IPS-NIHi11 (cell line): ENCODE data around the gene NDUFA7.
A peak's percentile ranks its signal among the peaks of the same experiment; 100 is the strongest.
"Not testable (repeated sequence)": the region's sequence is repeated elsewhere in the genome, so short reads cannot be mapped to it uniquely, and the experiment has no call there.

Experiments
- DNase-seq: peaks from one replicate; pipeline ENCODE4 v3.0.0; 2012; ENCODE audit warnings: mixed read lengths, low spot score

Gene NDUFA7

DNA sequence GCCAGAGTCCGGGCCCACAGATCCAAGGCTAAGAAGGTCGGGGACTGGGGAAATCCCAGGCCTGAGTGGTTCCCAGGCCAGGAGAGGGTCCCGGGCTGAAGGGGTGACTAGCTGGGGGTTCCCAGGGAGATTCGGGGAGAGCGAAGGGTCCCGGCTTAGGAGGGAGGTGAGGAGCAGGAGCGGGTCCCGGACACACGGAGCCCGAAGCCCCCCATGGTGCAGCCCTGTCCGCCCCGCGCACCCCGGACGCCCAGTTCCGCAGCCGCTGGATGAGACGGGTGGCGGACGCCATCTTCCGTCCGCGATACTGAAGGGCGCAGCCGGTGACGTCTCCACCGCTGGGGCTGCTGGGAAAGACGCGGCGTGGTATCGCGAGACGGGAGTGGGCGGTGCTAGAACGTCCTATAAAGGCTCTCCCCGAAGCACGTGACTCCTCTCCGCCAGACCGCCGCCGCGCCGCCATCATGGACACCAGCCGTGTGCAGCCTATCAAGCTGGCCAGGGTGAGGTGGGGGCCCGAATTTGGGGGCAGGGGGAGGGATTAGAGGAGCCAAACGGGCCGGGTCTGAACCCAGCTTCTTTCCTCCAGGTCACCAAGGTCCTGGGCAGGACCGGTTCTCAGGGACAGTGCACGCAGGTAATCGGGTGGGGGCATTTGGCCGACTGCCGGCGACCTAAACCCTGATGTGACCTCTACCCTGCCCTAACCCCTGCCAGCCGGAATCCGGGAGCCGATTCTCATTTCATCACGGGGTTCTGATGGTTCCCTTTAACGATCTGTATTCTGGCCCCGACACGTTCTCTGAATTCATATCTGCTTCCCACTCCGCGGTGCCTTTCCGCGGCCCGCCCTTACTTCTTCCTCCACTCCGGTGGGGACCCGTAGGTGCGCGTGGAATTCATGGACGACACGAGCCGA, at the start of gene NDUFA7, which contains the start of gene RPS28:
Gene NDUFA7 (minus strand): TSS at position 309 of the 919 bp plus-strand sequence. CDS start 17 bp downstream, at position 292.
Gene RPS28 (plus strand): TSS at position 430 of the 919 bp plus-strand sequence. CDS start 35 bp downstream, at position 465.
- peak; percentile 94 for DNase-seq

DNA sequence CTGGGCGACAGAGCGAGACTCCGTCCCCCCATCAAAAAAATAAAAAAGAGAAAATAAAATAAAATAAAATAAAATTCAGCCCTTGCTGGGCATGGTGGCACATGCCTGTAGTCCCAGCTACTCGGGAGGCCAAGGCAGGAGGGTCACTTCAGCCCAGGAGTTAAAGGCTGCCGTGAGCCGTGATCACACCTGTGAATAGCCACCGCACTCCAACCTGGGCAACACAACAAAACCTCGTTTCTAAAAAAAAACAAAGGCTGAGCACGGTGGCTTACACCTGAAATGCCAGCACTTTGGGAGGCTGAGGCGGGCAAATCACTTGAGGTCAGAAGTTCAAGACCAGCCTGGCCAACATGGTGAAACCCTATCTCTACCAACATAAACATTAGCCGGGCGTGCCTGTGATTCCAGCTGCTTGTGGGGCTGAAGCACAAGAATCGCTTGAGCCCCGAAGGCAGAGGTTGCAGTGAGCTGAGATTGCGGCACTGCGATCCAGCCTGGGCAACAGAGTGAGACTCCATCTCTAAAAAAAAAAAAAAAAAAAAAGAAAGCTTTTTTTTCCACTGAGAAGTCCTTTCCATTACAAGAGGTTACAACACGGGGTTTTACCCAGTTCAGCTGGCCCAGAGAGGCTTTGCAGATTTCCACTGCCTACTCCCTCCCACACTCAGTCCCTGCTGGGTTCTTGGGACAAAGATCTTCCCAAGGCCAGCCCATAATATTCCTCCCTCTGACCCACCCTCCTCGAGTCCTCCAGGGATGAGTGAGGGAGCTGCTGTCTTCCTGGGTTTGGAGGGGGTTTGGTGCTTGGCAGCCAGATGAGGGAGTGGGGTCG, 49.2 kb upstream of the NDUFA7 start:
- DNase-seq = no peak

DNA sequence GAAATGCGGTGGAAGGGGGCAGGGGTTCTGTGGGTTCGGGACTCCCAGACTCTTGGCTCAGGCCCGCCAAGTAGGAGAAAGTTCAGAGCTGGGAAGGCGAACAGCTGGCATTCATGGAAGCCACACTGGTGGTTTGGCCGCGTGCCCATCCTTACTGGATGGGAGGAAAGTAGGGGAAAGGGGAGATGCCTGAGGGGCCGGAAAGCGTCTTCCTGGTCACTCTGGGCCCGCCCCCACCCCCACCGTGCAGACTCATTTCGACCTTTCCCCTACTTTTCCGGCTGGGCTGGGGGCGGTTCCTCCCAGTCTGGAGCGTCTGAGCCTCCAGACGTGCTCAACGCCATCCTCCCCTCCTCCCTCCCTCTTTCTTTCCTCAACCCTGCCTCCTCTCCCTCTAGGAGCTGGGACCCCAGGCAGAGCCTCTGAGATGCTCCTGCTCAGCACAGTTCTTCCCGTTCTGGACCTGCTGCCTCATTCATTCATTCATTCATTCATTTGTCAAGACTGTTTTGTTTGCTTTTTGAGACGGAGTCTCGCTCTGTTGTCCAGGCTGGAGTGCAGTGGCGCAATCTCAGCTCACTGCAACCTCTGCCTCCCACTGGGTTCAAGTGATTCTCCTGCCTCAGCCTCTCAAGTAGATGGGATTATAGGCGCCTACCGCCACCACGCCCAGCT, 46.3 kb upstream of the NDUFA7 start:
- peak; percentile 90 for DNase-seq

DNA sequence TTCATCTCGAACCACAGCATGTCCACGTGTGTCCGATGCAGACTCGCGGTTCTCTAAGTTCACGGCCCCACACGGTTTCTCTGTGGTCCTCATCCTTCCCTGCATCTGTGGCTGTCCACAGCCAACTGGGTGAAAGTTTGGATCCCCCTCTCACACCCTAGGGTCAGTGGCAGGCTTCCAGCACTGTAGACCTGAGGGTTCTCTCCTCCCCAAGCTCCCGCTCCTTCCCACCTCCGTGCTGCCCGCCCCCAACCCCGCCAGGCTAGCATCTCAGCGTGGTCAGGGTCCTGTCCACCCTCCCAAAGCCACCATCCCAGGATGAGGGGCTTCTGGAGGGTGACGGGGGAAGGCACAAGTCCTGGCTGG, 45.8 kb upstream of the NDUFA7 start:
- no peak for DNase-seq

DNA sequence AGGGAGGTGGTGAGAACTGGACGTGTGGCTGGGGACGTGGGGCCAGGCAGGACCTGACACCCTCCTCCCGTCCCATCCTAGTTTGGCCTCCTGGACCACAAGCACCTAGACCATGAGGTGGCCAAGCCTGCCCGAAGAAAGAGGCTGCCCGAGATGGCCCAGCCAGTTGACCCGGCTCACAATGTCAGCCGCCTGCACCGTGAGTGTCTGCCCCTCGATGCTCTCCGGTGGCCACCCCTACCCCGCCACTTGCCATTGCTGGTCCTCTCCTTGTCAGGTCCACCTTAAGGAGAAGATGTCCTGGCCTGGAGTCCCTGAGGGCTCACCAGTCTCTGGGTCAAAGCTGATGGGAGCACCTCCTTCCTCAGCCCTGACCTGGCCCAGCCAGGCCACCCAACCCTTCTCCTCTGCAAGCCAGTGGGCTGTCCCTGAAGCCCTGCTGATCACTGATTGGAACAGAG, 45.0 kb upstream of the NDUFA7 start:
- DNase-seq = no peak

DNA sequence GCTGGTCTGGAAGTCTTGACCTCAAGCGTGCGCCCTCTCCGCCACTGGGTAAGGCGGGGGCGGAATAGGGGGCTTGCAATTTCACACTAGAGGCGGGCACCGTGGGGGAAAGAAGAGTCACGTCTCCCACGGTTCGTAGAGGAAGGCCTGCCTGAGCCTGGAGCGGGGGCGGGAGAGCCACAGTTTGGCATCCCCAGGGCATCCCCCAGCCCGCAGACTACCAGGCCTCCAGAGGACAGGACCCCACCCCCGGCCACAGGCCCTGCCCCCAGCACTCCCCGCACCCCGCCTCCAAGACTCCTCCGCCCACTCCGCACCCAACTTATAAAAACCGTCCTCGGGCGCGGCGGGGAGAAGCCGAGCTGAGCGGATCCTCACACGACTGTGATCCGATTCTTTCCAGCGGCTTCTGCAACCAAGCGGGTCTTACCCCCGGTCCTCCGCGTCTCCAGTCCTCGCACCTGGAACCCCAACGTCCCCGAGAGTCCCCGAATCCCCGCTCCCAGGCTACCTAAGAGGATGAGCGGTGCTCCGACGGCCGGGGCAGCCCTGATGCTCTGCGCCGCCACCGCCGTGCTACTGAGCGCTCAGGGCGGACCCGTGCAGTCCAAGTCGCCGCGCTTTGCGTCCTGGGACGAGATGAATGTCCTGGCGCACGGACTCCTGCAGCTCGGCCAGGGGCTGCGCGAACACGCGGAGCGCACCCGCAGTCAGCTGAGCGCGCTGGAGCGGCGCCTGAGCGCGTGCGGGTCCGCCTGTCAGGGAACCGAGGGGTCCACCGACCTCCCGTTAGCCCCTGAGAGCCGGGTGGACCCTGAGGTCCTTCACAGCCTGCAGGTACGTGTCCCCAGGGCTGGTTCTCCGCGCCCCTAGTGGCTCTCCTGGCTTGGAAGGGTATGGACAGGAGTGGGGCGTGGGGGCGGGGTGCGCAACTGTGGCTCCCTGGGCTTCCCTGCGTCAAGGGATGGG, 42.9 kb upstream of the NDUFA7 start, which contains the start of gene ANGPTL4:
Gene ANGPTL4 (plus strand): TSS at position 353 of the 969 bp plus-strand sequence. CDS start 167 bp downstream, at position 520.
- DNase-seq = peak; percentile 80

DNA sequence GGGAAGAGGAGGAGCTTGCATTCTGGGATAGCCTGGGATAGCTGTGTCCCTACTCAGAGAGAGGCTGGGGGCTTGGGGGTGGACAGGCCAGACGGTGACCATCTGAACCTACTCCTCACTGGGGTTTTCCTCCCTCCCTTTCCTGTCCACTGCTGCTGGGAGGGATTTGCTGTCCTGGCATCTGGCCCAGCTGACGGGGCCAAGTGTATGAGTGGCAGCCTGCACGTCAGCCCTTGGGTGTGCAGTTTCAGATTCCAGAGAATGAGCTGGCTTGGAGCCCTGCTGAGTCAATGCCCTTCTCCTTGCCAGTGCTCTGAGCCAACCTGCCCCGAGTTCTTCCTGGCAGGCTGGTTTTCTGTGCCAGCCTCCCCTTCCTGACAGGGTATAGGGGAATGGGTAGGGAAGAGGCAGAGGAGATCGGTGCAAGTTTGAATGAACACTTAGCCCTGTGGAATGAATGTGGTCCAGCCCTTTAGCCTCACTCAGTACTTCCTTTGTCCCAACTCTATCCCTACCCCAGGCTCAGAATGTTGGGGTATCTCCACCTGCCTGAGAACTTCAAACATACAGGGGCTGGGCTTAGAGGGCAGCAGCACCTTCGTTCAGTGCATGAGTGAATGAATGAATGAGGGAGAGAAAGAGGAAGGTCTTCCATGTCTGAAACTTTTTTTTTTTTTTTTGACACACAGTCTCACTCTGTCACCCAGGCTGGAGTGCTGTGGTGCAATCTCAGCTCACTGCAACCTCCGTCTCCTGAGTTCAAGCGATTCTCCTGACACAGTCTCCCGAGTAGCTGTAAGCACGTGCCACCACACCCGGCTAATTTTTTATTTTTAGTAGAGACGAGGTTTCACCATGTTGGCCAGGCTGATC, 41.0 kb upstream of the NDUFA7 start:
- peak; percentile 67 for DNase-seq

DNA sequence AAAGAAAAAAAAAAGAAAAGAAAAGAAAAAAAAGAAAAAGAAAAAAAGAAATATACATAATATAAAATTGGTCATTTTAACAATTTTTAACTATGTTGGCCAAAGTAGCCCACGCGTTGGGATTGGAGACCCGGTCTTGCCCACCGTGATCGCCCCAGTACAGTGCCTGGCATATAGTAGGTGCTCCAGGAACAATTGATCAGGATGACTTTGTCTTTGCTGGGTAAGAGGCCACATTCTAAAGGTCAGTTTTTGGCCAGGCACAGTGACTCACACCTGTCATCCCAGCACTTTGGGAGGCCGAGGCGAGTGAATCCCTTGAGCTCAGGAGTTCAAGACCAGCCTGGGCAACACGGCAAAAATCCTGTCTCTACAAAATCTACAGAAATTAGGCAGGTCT, 39.0 kb upstream of the NDUFA7 start:
- no peak for DNase-seq

DNA sequence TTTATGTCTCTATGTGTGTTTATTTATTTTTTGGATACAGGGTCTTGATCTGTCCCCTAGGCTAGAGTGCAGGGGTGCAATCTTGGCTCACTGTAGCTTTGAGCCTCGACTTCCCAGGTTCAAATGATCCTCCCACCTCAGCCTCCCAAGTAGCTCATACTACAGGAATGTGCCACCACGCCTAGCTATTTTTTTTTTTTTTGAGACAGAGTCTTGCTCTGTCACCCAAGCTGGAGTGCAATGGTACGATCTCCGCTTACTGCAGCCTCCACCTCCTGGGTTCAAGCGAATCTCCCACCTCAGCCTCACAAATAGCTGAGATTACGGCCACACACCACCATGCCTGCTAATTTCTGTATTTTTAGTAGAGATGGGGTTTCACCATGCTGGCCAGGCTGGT, 37.8 kb upstream of the NDUFA7 start:
- DNase-seq = no peak

DNA sequence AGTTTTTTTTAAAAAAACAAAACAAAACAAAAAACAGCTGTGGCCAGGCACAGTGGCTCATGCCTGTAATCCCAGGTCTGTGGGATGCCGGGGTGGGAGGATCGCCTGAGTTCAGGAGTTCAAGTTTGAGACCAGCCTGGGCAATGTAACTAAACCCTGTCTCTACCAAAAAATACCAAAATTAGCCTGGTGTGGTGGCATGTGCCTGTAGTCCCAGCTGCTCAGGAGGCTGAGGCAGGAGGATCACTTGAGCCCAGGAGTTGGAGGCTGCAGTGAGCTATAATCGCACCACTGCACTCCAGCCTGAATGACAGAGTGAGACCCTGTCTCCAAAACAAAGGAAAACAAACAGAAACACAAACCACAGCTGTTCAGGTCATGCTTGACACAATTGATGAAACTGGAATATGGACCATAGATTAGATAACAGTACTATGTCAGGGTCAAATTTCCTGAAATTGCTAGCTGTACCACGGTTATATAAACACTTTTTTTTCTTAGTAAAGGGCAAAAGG, 35.9 kb upstream of the NDUFA7 start:
- no peak for DNase-seq

DNA sequence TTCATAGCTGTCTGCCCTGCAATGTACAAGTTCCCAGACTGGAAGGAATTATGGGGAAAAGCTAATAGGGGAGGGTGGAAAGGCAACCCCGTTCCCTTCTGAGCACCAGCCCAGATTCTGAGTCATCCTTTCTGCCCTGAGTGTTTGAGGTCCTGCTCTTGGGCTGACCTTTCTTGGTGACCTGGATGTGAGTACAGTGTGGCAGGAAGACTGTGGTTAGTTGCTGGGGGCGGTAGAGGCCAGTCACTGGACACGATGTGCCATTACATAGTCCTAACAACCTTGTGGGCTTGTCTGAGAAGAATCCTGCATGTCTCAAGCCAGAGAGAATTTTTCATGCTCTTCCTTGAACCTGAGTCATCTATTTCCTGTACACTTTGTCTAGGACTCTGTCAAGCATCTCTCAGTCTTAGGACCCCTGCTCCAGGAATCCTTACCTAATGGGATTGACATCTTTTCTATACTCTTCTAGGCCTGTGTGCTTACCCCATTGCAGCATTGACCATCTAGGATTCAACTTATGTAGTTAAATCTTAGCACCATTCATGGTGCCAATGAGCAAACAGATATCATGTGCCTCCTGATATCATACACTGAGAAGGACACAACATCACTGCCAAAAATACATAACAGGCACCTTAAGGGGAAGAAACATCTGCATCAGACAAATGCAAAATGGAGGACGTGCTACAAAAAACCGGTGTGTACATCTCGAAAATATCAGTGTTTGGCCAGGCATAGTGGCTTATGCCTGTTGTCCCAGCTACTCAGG, 34.6 kb upstream of the NDUFA7 start:
- DNase-seq = no peak

DNA sequence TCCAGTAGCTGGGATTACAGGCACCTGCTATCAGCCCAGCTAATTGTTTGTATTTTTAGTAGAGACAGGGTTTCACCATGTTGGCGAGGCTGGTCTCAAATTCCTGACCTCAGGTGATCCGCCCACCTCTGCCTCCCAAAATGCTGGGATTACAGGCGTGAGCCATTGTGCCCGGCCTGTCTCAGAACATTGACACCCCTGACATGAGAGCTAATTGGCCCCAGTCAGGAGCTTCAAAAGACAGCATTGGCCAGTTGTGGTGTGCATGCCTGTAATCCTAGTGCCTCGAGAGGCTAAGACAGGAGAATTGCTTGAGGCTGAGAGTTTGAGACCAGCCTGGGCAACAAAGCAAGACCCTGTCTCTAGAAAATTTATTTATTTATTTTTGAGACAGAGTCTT, 31.7 kb upstream of the NDUFA7 start:
- not testable (repeated sequence) for DNase-seq

DNA sequence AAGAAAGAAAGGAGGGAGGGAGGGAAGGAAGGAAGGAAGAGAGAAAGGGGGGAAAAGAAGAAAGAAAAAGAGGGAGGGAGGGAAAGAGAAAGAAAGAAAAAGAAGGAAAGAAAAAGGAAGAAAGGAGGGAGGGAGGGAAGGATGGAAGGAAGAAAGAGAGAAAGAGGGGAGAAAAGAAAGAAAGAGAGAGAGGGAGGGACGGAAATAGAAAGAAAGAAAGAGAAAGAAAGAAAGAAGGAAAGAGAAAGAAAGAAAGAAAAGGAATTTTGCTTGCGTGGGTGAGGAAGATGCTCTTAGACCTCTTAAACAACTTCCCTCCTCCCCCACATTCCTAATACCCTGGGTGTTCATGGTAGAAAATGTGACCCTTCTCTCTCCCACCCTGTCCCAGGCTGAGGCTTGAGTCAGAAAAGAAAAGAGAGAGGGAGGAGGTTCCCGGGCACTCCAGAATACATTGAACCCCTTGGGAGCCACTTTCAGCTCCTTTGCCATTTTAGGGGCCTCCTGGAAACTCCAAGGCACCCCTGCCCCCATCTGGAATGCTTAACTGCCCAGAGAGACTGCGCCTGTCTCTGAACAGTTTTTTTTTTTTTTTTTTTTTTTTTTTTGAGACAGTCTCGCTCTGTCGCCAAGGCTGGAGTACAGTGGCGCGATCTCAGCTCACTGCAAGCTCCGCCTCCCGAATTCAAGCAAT, 31.1 kb upstream of the NDUFA7 start:
- no peak for DNase-seq

DNA sequence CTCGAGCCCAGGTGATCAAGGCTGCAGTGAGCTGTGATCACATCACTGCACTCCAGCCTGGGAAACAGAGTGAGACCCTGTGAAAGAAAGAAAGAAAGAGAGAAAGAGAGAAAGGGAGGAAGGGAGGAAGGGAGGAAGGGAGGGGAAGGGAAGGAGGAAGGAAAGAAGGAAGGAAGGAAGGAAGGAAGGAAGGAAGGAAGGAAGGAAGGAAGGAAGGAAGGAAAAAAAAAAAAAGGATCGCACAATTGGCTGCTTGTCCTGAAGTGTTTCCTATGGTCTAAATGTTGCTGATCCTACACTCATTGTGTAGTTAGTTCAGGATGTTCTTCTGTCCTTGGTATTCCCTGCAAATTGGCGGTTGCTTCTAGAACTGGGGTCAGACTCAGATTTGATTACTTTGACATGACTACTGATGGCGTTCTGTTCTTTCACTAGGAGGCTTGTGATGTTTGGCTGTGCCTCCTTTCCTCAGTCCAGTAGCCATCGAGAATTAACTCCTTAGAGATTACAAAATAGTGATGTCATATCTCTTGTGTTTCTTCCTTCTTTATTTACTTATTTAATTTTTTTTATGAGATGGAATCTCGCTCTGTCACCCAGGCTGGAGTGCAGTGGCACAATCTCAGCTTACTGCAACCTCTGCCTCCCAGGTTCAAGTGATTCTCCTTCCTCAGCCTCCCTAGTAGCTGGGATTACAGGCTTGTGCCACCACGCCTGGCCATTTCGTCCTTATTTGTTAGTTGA, 28.6 kb upstream of the NDUFA7 start:
- DNase-seq = not testable (repeated sequence)

DNA sequence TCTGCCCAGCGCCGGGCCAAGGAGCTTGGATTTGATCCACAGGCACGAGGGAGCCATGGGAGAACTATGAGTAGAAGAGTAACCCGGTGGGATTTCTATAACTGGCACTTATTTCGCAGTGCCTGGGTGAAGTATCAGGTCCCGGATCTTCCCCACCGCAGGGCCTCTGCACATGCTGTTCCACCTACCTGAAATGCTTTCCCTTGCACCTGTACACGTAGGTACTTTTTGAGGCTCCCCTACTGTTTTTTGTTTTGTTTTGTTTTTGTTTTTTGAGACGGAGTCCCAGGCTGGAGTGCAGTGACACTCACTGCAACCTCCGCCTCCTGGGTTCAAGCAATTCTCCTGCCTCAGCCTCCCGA, 22.3 kb upstream of the NDUFA7 start:
- no peak for DNase-seq

DNA sequence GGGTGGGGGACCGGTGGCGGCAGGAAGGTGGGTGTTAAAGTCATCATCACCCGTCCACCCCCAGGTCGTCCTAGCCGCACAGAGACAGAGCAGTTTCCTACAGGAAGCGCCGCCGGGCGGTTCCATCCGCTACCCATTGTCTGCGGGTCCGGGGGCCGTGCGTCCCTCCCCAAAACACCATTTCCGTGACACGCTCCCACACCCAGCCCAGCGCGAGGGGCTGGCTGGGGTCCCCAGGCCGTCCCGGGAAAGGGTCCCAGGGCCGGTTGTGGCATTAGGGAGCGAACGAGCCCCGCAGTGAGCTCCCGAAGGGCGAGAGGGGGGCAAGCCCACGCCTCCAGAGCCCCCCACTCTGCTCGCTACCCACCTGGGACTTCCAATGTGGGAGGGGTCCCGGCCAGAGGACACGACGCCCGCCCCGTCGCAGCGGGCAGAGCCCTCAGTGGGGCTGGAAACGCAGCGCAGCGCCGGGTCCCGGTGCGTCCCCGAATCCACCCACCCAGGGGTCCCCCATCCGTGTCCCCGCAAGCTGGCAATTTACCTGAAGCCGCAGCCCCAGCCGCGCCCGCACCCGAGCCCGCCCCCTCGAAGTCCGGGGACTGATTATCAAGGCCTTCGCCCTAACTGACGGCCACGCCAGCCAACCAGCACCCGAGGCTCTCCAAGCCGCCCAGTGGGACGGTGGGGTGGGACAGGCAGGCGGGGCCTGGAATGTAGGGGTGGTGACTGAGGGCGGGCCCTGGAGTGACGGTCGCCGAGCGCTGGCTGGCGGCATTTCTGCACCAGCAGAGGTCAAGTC, 21.7 kb upstream of the NDUFA7 start, which contains the start of gene KANK3:
Gene KANK3 (minus strand): TSS at position 579 of the 799 bp plus-strand sequence. CDS start 5,434 bp downstream, outside the sequence.
- DNase-seq = peak; percentile 98

DNA sequence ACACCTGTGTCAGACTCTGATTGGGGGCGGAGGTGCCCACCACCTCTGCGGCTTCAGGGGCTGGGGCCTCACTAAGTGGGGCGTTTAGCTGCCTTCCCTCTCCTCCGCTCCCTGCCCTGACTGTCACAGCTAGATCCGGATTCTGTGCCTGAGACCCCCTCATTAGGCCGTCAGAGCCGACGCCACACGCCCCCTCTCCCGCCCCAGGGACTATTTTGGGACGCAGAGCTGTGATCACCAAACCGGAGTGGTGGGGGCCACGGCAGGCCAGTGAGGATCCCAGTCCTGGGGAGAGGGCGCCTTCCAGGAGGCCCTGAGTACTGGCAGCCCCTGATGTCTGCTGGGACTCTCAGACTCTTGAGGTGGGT, 21.1 kb upstream of the NDUFA7 start:
- DNase-seq = peak; percentile 24
